GM21737 (cell line): ENCODE results near the gene FOXL1.

Source experiments
- ATAC-seq: cut with Tn5 transposase; IDR thresholded peaks from one replicate; pipeline ENCODE4 v1.9.1; 2021; ENCODE audit warnings: mild to moderate bottlenecking, moderate library complexity; ENCODE audit not compliant: unreplicated experiment

FOXL1 gene

DNA sequence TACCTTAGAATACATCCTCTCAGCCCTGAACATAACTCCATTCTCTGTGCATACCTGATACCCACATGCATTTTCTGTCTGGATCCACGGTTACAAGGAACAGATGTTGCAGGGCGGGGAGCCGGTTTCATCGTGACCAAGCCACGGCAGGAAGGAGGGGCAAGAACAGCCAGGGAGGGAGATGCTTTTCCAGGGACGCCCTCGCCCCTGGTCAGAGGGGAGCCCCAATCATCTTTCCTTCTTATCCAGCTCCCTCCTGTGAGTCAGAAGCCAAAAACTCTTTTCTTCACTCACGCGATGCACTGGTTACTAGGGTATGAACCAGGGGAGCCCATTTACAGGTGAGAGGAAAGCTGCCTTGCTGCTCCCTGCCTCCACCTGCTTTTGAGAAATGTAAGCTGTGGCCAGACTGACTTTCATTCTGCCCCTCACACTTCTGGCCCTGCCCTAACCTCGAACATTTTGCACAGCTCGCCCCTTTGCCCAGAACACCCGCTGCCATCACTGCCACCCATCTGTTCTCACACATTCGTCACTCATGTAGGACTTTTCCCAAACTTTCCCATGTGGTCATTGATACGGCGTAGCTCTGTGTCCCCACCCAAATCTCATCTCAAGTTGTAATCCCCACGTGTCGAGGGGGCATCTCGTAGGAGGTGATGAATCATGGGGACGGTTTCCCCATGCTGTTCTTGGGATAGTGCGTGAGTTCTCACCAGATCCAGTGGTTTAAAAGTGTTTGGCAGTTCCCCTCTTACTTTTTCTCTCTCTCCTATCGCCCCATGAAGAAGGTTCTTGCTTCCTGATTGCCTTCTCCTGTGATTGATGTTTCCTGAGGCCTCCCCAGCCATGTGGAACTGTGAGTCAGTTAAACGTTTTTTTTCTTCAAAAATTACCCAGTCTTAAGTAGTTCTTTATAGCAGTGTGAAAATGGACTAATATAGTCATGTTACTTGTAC lies 20.5 kb downstream of the FOXL1 start:
- ATAC-seq: no peak

DNA sequence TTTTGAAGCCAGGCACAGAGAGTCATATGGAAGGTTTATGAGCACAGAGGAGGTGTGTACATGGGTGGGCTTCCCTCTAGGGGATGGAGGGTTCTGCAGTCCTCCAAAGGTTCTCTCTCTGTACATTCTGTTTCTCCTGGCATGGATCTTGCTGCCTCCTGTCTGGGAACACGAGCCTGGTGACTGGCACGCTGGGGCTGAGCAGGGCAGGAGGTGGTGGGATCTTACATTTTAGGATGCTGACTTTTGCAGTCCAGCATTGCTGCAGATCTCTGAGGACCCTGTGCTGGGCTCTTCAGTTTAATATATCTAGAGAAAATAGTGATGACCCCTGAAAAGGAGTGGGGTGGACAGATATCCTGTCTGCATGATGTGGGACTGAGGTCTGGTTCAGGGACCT lies 23.0 kb downstream of the FOXL1 start:
- ATAC-seq: no peak

DNA sequence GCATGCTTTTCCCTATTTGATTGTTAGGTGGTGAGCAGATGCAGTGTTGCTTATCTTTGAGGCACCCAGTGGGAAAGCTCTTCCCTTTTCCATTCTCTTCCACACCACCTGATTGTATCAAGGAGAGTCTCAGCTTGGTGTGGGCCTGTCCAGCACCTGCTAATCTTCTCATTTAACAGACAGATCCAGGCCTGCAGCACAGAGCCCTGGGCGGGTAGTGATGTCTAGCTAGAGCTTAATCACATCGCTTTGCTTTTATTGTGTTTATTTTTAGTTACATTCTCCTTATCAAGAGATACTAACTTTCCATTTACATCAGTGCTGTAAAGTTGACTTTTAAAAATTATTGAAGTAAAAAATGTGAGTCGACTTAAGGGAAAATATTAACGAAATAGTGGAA lies 24.2 kb downstream of the FOXL1 start:
- ATAC-seq: no peak

DNA sequence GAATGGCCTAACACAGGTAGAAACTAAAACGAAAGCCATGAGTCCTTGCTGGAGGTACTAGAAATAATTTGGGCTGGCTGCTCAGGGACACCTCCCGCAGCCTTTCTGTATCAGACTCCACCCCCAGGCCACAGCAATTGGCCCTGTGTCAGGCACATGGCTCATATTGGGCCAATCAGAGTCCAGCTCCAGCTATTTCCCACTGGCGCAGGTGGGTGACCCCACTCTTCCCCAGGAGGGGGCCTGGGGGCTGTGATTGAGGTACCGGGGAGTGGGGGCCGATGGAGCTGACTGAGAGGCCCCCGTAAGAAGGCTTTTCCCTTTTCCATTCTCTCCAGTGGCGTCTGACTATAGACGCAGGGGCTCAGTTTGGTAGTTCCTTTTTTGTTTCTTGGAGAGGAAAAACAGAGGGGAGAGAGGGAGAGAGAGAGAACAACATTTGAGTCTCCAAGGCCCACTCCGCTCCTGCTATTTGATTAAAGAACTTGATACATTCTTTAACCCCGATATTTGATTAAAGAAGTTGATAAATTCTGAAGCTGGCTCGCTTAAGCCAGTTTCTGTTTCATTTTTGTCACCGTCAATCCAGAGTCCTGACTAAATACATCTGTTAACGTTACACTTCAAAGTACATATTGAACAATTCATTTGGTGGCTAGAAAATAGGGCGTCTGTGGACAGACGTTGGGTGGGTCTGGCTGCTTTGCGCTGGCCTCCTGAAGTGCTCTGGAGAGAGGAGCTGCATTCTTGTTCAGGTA lies 26.3 kb downstream of the FOXL1 start:
- peak; percentile 59 for ATAC-seq

DNA sequence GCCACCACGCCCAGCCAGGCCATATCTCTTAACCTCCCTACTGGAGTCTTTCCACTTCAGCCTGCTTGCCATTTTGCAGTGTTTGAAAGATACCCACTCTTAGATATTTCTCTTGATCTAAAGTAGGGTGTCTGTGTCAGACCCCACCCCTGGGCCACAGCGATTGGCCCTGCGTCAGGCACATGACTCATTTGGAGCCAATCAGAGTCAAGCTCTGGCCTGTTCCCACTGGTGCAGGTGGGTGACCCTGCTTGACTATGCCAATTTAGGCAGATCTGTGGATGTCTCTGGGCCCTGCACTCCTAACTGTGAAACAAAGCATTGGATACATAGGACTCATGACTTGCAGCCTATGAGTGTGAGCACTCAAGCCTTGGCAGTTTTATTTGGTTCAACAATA lies 27.6 kb downstream of the FOXL1 start:
- ATAC-seq: no peak

DNA sequence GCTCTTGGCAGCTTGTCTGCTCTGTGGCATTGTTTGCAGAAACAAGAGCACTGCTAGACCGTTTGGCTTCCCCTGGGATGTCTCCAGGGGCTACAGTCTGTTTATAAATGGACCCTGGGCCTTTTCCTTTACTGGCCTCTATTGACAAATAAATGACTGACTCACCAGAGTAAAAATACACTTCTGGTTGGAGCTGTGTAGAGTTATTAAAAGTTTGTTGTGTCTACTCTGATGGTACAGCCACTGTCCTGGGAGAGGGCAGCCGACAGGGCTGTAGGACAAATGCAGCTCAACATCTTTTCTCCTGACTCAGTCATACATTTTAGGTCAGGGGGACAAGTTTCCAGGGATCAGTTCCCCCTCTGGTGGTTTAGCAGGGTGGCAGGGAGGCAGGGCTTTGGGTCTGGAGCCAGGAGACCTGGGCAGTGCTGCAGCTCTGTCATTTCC lies 30.0 kb downstream of the FOXL1 start:
- no peak for ATAC-seq

DNA sequence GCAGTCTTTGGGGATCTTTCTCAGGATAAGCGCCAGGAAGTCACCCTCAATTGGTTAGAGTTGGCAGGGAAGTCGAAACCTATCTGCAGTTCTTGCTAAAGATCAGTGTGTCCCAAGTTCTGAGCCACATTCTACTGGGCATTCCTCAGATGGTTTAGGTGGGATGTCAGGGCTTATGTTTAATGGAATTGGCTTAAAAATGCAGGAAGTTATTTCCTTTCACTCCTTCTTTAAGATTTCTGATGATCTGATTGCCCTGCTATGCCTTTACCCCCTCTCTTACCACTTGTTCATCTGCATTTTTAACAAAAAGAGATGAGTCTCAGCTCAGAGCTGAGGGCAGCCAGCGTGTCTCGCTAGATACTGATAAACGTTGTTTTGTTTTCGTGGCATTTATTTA lies 30.8 kb downstream of the FOXL1 start:
- ATAC-seq: no peak

DNA sequence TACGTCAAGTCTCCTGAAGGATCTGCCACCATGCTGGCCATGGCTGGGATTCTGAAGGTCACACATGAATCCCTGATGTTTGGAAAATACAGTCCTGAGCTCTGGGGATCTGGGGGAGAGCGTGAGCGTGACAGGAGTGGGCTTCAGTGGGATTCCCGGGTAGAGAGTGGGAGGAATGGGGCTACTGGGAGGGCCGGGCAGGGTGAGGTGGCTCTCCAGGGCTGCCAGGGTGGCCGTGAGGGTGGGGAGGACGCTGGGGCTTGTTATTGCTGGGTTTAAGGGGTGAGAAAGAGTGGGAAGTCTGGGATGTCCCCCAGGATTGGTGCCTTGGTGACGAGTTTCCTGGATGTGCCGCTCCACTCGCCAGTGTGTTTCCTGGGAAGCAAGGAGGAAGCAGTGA lies 31.3 kb downstream of the FOXL1 start:
- ATAC-seq: no peak

DNA sequence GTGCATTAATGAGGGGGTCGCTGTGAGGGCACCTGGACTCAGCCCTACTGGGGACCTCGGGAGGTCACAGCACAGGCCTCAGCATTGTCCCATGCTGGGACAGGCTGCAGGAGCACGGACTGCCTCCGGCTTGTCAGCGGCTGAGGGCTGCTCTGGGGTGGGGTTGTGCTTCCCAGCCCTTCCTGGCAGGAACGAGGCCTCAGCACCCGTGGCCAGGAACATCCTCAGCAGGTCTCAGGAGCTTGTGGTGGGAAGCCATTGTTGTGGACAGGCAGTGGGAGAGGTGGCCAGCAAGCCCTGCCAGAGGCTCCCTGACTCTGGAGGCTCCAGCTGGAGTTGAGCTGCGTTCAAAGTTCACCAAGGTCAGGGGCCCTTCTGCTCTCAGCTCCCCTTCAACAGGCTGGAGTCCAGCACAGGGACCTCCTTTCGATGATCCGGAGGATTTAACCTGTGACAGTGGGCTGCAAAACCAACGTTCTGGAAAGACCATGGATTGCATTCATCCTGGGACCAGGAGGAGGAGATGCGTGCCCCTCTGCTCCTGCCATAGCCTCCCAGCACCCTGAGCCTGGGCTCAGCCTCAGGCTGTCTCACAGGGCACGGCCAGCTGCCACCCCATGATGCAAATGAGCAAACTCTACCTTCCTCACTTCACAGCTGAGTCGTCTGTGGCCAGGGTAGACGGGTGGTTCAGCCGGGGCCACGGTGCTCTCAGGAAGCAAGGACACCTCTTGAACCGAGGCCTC lies 32.6 kb downstream of the FOXL1 start:
- ATAC-seq: no peak

DNA sequence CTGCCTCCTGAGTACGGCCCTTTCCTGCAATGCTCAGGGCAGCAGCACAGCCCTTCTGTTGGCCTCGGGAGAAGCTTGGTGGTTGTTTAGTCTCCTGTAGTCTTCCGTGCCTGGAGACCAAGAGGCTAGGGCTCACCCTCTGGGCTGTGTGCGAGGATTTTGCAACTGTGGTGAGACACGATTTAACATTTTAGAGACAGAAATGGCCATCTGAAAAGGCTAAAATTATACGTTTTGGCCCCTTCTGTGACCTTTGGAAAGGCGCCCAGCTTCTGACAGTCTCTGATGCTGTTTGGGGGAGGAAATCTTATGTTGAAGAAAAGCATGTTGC lies 33.1 kb downstream of the FOXL1 start:
- no peak for ATAC-seq

DNA sequence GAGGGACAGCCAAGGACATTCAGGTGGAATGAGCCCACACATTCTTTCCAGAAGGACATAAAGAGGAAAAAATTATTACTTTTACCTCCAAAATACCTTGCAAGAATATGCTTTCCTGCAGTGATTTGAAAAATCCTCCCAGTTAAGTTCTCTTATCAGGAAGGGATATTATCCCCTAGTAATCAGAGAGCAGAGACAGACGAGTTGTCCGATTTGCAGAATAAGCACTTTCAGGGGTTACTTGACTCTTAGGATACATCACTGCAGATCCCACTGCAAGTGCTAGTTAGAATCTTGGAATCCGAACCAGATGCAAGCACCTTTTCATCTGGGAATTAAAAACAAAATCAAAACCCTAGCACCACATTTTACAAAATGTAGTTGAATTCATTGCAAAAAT lies 33.6 kb downstream of the FOXL1 start:
- ATAC-seq: no peak

DNA sequence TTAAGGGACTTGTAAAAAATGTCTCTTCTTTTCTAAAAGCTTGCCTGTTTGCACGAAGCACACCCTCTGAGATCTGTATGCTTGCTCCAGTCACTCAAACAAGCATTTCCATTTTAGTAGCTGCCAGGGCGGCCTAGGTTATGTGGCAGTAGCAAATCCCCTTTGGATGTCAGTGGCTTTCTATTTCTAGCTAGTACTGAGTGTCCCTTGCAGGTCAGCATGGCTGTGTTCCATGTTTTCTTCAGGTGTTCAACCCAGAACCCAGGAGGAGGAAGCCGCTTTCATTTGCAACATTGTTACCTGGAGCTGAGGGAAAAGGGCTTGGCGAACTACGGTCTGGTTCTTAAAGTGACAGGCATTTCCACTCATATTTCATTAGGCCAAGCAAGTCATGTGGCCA lies 36.4 kb downstream of the FOXL1 start:
- ATAC-seq: no peak

DNA sequence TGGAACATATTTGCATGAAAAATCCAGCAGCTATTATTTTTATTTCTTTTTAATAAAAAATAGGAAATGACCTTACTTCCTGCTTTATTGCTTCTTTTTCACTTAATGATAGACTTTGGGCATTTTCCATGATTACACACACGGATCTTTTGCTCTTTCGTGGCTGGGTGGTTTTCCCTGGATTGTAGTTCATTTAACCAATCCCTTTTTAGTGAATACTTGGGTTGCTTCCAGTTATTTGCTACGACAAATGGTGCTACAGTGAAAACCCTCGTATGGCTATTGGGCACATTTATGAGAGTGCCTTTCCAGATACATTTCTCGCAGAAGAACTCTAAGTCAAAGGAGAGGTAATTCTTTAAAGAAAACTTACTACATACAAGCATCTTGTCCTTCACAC lies 38.6 kb downstream of the FOXL1 start:
- ATAC-seq: no peak

DNA sequence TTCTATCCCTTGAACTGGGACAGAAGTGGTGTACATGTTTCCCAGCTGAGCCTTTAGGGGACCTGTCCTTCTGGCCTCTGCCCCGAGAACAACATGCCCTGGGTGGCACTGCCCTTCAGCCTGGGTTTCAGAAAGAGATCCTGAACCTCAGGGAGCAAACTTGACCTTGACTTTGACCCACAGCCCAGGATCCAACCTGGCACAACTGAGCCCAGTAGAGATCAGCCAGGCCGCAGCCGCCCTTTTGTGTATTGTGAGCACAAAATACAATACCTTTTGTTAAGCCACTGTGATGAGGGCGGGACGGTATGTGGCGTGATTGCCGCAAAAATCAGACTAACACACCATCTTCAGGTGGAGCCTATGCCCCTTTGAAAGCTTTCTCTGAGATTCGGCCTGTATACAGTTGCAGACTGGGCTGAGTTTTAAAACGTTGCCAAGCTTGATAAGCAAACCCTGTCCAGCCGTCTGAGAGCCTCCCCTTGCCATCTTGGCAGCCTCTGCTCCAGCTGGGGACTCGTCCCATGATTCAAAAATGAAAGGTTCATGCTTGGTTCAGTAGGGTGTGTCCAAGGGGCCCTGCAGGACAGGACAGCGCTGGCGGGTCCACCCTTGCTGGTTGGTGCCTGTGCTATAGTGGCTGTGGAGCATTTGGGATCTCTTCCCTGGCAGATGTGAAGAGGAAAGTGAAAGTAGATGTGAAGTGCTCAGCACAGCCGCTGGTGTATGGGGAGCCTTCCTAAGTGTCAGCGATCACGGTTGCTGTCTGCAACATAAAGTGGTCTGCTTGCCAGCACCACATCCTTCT lies 40.3 kb downstream of the FOXL1 start:
- no peak for ATAC-seq

DNA sequence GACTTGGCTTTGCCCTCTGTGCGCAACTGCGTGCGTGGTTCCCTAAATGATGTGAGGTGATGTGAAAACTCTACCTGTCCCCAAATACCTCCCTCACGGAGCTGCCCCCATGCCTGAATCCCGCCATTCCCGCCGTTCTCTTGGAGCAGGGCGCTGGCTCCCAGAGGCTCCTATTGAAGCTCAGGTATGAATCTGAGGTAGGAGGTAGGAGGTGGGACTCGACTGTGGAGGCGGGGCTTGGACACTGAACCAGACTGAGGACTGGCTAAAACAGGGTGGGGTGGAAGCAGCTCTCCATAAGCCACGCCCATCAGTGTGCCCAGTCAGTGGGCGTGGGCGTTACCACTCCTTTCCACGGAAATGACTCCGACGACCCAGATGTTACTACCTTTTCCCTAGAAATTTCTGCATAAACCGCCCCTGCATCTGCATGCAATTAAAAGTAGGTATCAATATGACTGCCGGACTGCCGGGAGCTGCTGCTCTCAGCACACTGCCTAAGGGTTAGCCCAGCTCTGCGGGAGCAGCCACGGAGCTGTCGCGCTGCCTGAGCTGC lies 41.0 kb downstream of the FOXL1 start:
- ATAC-seq: no peak

DNA sequence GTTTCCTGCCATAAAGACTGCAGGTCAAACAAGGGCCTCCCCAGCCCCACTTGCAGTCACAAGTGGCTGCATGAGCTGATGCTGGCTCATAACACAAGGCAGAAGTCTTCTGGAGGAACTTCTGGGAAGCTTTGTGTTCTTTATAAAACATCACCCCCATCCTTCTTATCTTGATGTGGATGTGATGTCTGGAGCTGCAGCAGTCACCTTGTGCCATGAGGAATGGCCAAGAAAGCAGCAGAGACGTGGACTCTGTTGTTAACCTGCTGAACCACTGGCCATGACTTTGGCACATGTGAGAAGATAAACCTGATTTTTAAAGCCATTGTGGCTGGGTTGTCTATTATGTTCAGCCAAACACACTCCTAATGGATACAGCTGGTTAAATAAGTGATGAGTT lies 41.8 kb downstream of the FOXL1 start:
- ATAC-seq: no peak

DNA sequence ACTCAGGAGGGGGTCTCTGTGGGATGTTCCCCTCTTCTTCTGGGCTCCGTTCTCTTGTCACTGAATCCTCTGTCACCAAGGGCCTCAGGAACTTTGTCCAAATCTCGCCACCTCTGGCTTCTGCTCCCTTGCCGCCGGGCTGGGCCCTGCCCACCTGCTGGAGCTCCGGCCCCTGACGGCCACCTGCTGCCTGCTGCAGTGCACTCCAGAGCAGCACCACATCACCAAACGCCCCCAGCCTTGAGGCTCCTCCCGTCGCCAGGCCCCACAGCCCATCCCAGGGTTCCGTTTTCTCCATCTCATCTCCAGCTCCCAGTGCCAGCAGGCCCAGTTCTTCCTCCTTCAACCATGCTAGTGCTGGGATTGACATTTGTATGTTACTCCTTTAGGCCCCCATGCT lies 43.6 kb downstream of the FOXL1 start:
- no peak for ATAC-seq

DNA sequence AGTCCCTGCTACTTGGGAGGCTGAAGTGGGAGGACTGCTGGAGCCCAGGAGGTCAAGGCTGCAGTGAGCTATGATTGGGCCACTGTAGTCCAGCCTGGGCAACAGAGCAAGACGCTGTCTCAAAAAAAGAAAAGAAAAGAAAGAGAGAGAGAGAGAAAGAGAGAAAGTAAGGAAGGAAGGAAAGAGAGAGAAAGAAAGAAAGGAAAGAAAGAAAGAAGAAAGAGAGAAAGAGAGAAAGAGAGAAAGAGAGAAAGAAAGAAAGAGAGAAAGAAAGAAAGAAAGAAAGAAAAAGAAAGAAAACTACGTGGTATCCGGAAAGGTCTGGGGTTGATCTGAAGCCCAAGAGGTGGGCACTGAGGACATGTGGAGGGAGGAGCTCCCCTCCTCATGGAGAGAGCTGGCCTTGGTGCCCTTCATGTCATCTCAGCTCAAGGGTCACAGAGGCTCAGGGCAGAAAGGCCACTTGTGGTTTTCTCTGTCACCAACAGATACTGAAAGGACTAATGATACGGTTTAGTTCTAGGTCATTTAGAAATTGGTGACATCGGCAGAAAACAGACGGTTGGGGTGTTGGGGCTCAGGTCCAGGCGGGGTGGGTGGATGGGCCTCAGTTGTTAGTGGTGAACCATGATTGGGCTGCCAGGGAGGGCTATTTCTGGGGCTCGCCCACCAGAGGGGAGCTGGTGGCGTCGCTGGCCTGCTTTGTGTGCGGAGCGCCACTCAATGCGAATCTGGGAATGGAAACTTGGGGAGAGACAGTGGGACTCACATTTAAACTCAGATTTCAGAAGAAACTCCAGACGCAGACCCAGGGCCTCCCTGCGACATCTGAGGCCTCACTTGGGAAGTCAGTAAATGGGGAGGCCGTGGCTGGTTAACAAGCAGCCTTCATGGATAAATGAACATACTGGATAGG lies 44.6 kb downstream of the FOXL1 start:
- ATAC-seq: no peak

DNA sequence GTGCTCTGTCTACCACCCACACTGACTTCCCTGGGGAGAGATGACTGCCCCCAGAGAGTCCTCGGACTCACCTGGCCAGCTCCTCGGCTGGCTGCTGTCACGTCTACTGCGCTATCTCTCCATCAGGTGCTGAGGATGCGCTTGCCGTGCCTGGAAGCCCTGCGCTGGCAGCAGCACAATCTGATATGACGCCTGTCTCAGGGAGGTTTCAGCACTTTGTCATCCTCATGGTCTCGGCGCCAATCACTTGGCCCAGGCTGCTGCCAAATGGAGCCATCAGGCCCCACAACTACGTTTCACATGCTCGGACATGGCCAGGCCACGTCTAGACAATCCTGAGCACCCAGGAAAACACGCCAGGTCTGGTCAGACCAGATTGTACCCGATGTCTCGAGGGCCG lies 46.7 kb downstream of the FOXL1 start:
- no peak for ATAC-seq
